A549 (cell line): ENCODE data around the gene BCL2L13.

Experiments
- CHD4 ChIP-seq: fragments of 200-600 bp; sonication (generic); IDR thresholded peaks from 2 replicates; pipeline ENCODE4 v1.6.1; 2016; ENCODE audit warnings: antibody characterized with exemption, mild to moderate bottlenecking, borderline replicate concordance
- JUN ChIP-seq, 2 experiments: fragments of >200 bp; sonication (Bioruptor Twin); formaldehyde crosslinking; IDR thresholded peaks; 2 replicates in 1 of 2; 3 replicates in 1 of 2; pipeline ENCODE4 v1.6.1; 2016 to 2017
- MAX ChIP-seq: IDR thresholded peaks from 2 replicates; pipeline ENCODE4 v1.6.1; 2012
- PHF8 ChIP-seq: fragments of 200-600 bp; sonication (generic); IDR thresholded peaks from 2 replicates; pipeline ENCODE4 v1.6.1; 2016; ENCODE audit warnings: low read depth, mild to moderate bottlenecking, antibody characterized with exemption, moderate library complexity, borderline replicate concordance
- ZFP36 ChIP-seq: fragments of 450-650 bp; IDR thresholded peaks from 2 replicates; pipeline ENCODE4 v1.6.1; 2014; ENCODE audit warnings: borderline replicate concordance; ENCODE audit not compliant: partially characterized antibody

DNA sequence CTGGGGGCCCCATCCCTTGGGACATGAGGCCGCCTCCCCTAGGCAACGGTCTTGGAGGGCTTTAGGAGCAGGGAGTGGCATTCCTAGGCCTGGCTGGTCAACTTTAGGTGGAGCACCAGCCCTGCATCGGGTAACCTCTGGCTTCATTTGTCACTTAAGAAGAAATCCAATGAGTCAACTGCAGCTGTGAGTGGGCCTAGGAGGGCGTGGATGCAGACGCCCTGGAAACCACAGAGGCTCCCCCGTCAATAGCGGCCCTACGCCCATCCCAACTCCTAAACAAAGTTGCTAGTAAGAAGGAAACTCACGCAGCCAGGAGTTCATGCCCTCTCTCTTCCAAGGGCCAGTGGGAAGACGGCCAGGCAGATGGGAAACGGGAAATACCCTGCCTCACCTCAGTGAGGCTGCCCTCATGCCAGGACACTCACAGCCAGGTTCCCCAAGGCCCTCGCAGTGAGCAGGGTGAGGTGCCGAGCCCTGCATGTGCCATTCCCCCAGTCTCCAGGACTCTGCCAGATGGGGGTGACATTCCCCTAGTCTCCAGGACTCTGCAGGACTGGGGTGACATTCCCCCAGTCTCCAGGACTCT lies 114.9 kb downstream of the BCL2L13 start:
- no peak for TF ChIP-seq JUN (IDR thresholded peaks at IDR 0.05)
- TF ChIP-seq CHD4, result no peak
- no peak for TF ChIP-seq MAX
- TF ChIP-seq PHF8, result no peak
- TF ChIP-seq ZFP36, result no peak
